GM19351 (cell line): ENCODE measurements around the gene POGLUT3.

Experiments
- ATAC-seq: cut with Tn5 transposase; IDR thresholded peaks from one replicate; pipeline ENCODE4 v1.9.1; 2021; ENCODE audit warnings: mild to moderate bottlenecking, moderate library complexity; ENCODE audit not compliant: unreplicated experiment

POGLUT3 gene

GRCh38 chr11:108498046-108498815 is at the start of gene POGLUT3:
POGLUT3 (minus strand) TSS chr11:108498384; CDS start chr11:108498366, 18 bp downstream.
- ATAC-seq: peak; percentile 58

GRCh38 chr11:108545909-108546501 is 47.8 kb upstream of the POGLUT3 start:
- no peak for ATAC-seq

GRCh38 chr11:108543316-108543964 is 45.3 kb upstream of the POGLUT3 start:
- ATAC-seq: no peak

GRCh38 chr11:108541531-108541930 is 43.3 kb upstream of the POGLUT3 start:
- no peak for ATAC-seq

- ATAC-seq: no peak
These were observed 40.3 kb upstream of the POGLUT3 start for GRCh38 chr11:108538502-108538901.

- no peak for ATAC-seq
These were observed 39.8 kb upstream of the POGLUT3 start for GRCh38 chr11:108538022-108538424.

GRCh38 chr11:108536783-108537182 is 38.6 kb upstream of the POGLUT3 start:
- ATAC-seq: no peak

- no peak for ATAC-seq
These were observed 37.3 kb upstream of the POGLUT3 start for GRCh38 chr11:108535384-108535955.

- ATAC-seq: no peak
These were observed 36.2 kb upstream of the POGLUT3 start for GRCh38 chr11:108534274-108534882.

- no peak for ATAC-seq
These were observed 32.2 kb upstream of the POGLUT3 start for GRCh38 chr11:108530426-108530825.

GRCh38 chr11:108527382-108527781 is 29.2 kb upstream of the POGLUT3 start:
- no peak for ATAC-seq

GRCh38 chr11:108525161-108525560 is 27.0 kb upstream of the POGLUT3 start:
- no peak for ATAC-seq

GRCh38 chr11:108524422-108524821 is 26.2 kb upstream of the POGLUT3 start:
- ATAC-seq: no peak

GRCh38 chr11:108522318-108522717 is 24.1 kb upstream of the POGLUT3 start:
- no peak for ATAC-seq

- ATAC-seq: no peak
These were observed 20.4 kb upstream of the POGLUT3 start for GRCh38 chr11:108518581-108518980.

GRCh38 chr11:108516125-108516524 is 17.9 kb upstream of the POGLUT3 start:
- no peak for ATAC-seq

GRCh38 chr11:108512708-108513107 is 14.5 kb upstream of the POGLUT3 start:
- ATAC-seq: no peak

GRCh38 chr11:108511851-108512474 is 13.8 kb upstream of the POGLUT3 start:
- ATAC-seq: no peak

- no peak for ATAC-seq
These were observed 10.7 kb upstream of the POGLUT3 start for GRCh38 chr11:108508653-108509593.

- ATAC-seq: no peak
These were observed 3.2 kb upstream of the POGLUT3 start for GRCh38 chr11:108501396-108501795.
